NCI-H2107 (cell line): ENCODE measurements around the gene AP3M1.
"Not testable (repeated sequence)": the region's sequence is repeated elsewhere in the genome, so short reads cannot be mapped to it uniquely, and the experiment has no call there.

Experiments used
- DNase-seq: peaks from one replicate; lab custom pipeline; 2025; lab: John Stamatoyannopoulos, UW

AP3M1 gene, protein sequence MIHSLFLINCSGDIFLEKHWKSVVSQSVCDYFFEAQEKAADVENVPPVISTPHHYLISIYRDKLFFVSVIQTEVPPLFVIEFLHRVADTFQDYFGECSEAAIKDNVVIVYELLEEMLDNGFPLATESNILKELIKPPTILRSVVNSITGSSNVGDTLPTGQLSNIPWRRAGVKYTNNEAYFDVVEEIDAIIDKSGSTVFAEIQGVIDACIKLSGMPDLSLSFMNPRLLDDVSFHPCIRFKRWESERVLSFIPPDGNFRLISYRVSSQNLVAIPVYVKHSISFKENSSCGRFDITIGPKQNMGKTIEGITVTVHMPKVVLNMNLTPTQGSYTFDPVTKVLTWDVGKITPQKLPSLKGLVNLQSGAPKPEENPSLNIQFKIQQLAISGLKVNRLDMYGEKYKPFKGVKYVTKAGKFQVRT

DNA sequence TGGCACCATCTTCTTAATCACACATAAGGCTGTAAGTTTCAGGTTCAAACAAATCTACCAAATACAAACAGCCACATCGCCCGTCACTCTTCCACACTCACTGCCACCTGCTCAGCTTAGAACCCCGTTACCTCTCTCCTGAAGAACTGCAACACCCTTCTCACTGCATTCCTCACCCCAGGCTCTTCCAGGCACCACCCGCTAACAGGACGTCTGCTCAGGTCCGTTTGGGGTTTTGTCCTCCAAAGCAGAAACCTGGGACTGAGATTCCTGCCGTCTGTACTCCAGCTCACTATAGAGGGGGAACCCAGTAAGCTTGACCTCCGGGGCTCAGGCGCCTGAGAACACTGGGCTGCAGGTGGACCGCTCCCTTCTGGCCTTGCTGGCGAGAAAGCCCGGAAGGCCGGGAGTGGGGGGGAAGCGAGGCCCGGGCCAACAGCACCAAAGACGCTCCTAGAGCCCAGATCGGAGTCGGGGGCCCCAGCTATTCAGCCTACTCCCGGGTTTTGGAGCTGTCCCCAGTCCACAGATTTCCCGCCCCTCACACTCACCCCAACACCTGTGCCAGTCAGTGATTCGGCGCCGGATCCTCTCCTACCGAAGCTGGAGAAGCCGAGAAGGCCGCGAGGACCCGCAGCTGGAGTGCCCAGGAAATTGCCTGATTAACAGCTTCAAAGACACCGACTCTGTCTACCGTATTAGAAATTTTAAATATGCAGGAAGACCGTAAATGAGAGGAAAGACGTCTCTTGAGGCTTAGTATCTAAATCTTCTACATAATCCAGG, at the start of gene AP3M1:
TSS of gene AP3M1 (minus strand) at position 625 of the 786 bp plus-strand sequence. CDS start 12,449 bp downstream, outside the sequence.
- peak; percentile 84 for DNase-seq

- DNase-seq = no peak
Observed at GRCh38 chr10:74199315-74199714, 48.7 kb upstream of the AP3M1 start.

DNA sequence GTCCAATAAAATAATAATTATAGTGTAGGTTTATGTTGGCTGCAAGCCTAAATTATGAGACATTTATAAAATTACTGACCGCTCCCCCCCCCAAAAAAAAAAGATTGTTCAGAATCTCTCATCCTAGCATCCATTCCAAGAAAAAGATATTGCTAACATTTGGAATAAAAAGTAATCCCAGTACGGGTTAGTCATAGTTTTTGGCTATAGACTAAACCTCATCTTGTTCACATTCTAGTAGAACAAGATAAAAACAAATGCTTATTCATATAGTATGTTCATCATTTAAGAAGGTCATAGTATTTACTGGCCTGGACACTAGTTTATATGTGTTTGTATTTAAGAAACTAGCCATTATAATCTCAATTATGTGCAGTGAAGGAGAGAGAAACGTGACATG, 44.4 kb upstream of the AP3M1 start:
- DNase-seq = no peak

DNA sequence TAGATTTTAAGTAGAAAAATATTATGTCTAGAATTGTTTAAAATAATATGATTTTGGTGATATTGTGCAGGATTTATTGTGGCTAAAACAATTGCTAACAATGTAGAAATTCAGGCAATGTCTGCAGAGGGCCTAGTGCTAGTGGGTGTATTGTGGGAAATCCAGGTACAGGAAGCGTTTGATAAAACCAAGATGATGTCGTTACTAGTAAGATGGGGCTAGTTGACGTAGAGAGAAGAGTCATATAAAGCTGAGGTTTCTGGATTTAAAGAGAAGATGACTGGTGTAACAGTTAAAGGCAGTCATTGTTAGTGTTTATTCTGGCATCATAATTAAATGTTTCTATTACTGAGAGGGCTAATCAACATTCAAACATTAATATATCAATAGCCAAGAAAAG, 43.9 kb upstream of the AP3M1 start:
- DNase-seq = no peak

DNA sequence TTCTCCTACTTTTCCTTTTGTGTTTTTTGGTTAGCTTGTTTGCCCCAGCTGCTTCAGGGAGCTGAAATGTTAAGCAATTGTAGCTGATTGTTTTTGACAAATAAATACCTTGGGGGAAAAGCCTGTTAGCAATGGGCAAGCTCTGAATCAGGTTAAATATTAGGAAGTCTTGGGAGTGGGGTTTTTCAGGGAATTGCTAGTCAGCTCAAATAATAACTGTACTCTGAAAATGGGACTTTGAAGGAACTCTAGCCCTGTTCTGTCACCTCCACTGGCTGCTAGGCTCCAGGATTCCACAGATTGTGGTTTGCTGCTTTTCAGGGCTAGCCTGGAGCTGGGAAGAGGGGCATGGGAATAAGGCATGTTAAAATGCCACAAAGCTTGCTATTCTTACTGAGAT, 39.9 kb upstream of the AP3M1 start:
- DNase-seq = no peak

DNA sequence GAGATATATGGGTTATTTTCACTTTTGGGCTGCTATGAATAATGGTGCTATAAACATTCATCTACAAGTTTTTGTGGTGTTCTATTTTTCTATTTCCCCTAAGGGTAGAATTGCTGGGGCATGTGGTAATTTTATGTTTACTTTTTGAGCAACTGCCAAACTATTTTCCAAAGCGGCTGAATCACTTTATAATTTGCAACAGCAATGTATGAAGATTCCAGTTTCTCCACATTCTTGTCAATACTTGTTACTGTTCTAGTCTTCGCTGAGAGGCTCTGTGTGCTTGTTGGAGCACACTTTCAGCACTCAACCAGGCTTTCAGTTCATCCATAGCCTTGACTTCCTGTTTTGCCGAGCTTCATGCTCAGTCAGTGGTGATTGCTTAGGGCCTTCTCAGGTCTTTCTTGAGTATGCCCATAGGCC, 39.4 kb upstream of the AP3M1 start:
- no peak for DNase-seq

DNA sequence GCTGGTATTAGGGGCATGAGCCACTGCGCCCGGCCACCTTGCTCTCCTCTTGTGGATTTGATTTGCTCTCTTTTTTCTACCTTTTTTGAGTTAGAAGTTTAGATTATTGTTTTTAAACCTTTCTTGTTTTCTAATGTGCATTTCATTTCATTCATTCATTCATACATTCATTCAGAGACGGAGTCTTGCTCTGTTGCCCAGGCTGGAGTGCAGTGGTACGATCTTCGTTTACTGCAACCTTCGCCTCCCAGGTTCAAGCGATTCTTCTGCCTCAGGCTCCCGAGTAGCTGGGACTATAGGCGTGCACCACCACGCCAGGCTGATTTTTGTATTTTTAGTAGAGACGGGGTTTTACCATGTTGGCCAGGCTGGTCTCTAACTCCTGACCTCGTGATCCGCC, 38.0 kb upstream of the AP3M1 start:
- not testable (repeated sequence) for DNase-seq

- DNase-seq = no peak
Observed at GRCh38 chr10:74187237-74187636, 36.6 kb upstream of the AP3M1 start.

DNA sequence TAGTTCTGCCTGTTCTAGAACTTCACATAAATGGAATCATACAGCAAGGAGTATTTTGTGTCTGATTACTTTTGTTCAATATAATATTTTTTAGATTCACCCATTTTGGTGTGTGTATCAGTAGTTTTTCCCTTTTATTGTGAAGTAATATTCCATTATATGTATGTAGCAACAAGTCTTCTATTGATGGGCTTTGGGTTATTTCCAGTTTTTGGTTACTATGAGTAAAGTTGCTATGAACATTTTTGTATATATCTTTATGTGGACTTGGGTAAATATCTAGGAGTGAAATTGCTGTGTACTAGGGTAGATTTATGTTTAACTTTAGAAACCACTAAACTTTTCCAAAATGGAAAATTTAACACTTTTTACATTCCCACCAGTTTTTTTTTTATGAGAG, 36.0 kb upstream of the AP3M1 start:
- DNase-seq = no peak

DNA sequence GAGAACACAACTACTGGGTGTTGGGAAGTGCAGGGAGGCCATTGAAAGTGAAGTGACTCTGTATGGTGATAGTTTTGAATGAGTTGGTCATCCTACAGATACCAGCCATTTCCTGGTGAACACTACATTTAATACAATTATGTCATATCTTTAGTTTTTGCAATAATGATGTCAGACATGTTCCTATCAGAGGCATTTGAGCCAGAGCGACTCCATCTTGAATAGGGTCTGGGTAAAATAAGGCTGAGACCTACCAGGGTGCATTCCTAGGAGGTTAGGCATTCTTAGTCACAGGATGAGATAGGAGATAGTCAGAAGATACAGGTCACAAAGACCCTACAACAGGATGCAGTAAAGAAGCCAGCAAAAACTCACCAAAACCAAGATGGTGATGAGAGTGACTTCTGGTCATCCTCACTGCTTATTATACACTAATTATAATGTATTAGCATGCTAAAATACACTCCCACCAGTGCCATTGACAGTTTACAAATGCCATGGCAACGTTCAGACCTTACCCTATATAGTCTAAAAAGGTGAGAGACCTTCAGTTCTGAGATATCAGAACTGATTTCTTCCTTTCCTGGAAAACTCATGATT, 28.6 kb upstream of the AP3M1 start:
- no peak for DNase-seq

- DNase-seq = no peak
Observed at GRCh38 chr10:74178042-74178791, 27.6 kb upstream of the AP3M1 start.

DNA sequence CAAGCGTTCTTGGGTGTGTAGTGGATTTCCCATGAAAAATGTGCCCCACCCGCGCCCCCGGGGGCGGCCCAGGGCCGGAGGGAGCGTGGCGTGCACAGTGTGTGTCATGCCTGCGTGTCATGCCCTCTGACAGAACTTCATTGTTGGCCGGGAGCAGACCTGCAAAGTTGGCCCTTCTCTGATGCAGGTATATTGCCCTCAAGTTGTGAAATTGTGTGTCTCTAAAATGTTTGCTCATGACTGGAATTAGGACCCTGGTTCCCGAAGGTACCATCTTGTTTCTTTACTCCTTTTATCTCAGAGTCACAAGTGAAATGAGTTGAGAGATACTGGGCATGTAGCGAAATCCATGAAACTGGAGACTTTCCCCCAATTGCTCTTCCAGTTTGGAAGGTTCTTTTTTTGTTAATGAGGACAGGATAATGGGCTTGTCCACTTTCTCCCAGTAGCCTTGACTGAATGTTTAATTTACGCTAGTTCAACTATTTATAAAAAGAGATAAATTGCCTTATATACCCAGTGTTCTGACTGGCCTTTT, 26.6 kb upstream of the AP3M1 start:
- no peak for DNase-seq

GRCh38 chr10:74176380-74177139, 25.9 kb upstream of the AP3M1 start:
- peak; percentile 86 for DNase-seq

DNA sequence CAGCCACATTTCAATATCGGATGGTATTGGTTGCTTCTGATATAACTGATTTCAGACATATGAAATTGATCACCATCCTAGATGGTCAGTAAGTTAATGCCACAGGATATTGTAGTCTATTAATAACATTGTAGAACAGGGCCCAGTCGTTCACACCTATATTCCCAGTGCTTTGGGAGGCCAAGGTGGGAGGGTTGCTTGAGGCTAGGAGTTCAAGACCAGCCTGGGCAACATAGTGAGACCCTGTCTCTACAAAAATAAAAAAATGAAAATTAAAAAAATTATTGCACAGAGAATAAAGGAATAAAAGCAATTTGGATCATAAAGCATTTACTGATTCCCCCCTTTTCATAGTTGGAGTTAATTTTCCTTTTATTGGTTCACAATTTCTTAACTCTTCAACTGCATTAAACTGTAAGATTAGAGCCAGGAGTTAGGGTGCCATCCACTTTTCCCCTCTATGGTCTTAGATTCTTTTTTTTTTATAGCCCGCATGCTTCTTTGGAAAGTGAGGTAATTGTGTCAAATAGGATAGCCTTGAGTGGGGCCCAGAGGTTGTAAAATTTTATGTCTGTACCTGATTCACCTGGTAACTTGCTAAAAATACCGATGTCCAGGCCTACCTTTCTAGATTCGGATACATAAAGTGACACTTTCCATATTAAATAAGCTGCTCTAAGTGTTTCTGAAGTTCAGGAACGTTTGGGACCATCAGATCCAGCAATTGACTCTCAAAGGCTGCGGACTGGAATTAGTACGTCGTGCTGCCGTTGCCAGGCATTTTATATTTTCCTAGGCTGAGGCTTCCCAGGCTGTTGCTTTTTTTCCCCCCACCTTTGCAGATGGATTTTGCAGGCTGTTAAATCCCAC, 25.1 kb upstream of the AP3M1 start:
- no peak for DNase-seq

DNA sequence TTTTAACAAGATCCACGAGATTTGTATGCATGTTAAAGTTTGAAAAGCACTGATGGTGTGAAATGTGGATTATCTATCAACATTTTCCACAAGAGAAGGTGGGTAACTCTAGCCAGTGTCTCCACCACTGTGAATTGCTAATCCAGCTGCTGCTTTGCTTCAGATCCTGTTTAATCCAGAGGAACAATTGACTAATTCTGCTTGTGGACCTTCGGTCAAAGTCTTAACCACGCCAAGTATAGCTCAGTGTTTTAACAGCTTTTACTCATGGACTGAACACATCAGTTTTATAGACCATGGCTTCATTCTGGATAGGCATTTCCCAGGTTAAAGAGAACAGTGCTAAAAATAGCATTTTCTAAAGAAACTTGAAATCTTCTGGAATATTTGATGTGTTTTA, 23.9 kb upstream of the AP3M1 start:
- no peak for DNase-seq

DNA sequence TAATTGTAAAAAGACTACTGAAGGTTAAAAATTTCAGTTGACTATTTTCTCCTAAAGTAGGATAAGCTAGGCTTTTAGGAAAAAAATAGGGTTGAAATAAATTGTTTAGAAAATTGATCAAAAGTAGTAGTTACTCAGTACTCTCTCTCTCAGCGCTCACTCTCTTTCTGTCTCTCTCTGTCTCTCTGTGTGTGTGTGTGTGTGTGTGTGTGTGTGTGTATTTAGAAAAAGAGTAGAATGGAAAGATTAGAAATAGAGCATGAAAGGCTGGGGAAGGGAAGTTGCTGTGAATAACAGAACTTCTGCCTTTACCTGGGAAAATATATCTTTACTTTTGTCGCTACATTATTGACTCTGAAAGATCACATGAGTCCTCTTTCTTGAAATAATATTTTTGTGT, 21.0 kb upstream of the AP3M1 start:
- no peak for DNase-seq

GRCh38 chr10:74167443-74167842, 16.8 kb upstream of the AP3M1 start:
- no peak for DNase-seq

GRCh38 chr10:74165530-74165901, 14.9 kb upstream of the AP3M1 start:
- no peak for DNase-seq

DNA sequence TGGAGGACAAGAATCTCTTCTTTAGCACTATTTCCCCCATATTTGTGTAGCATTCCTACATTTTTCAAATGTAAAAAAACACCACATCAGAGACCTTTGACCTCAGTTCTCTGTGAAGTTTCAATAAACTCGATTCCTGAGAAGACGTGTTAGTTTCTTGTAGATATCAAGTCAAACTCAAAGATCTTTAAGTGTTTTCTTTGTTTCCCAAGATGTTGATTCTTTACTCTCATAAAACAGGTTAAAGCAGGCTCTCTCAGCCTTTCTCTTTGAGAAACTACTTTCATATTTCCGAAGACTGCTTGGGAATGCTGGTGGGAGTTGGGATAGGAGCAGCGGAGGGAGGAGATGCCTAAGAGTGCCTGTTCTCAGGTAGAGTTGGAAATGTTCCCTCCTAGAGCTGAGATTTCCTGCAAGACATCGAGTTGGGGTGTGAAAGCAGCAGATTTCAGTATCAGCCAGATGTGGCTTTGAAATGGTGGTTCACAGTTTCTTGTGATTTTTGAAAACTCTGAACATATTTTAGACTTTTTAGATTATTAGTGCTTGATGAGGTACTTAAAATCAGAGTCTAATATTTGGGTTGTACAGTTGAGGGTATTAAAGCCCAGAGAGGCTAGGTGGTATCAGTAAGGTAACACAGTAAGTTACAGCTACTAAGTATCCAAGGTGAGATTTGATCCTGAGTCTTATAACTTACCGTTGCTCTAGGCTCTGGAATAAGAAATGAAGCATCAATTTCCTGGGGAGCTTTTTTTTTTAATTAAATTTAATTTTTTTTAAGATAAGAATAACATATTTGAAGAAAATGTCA, 14.3 kb upstream of the AP3M1 start:
- DNase-seq = no peak
